H9 (cell line): ENCODE results near the gene MRPL46. TPM values are rescaled to one million over a fixed set of nuclear protein-coding genes. Genes with fewer than 3 reads are reported as not detected.

Experiments used
- DNase-seq: peaks from one replicate; pipeline ENCODE4 v3.0.0-alpha.2; 2017
- H2AFZ ChIP-seq: one replicate; pipeline ENCODE4 v1.6.1; 2013; ENCODE audit warnings: mild to moderate bottlenecking, low read length, control low read depth, moderate library complexity
- H2AK5ac ChIP-seq: 2 replicates; pipeline ENCODE4 v1.6.1; 2013; ENCODE audit warnings: low read length, control low read depth, mixed read lengths; ENCODE audit not compliant: insufficient read length
- H2BK120ac ChIP-seq: one replicate; pipeline ENCODE4 v1.6.1; 2013; ENCODE audit warnings: low read depth, mild to moderate bottlenecking, low read length, control low read depth, inconsistent platforms; ENCODE audit not compliant: poor library complexity, severe bottlenecking
- H2BK12ac ChIP-seq: 2 replicates; pipeline ENCODE4 v1.6.1; 2013; ENCODE audit warnings: low read length, control low read depth, mixed read lengths, low read depth; ENCODE audit not compliant: insufficient read length
- H2BK15ac ChIP-seq: 2 replicates; pipeline ENCODE4 v1.6.1; 2013; ENCODE audit warnings: low read depth, low read length, control low read depth
- H2BK20ac ChIP-seq: one replicate; pipeline ENCODE4 v1.6.1; 2013; ENCODE audit warnings: low read depth, mild to moderate bottlenecking, low read length, control low read depth, inconsistent platforms; ENCODE audit not compliant: poor library complexity, severe bottlenecking
- H2BK5ac ChIP-seq: 2 replicates; pipeline ENCODE4 v1.6.1; 2013; ENCODE audit warnings: low read length, control low read depth, mixed read lengths; ENCODE audit not compliant: insufficient read length
- H3K14ac ChIP-seq: 2 replicates; pipeline ENCODE4 v1.6.1; 2013; ENCODE audit warnings: low read length, control low read depth; ENCODE audit not compliant: insufficient read depth
- H3K18ac ChIP-seq: 2 replicates; pipeline ENCODE4 v1.6.1; 2013; ENCODE audit warnings: low read depth, mild to moderate bottlenecking, mixed read lengths, low read length, control low read depth; ENCODE audit not compliant: insufficient read length
- H3K23ac ChIP-seq: 2 replicates; pipeline ENCODE4 v1.6.1; 2013; ENCODE audit warnings: low read length, control low read depth, mixed read lengths, low read depth; ENCODE audit not compliant: insufficient read length
- H3K23me2 ChIP-seq: 2 replicates; pipeline ENCODE4 v1.6.1; 2013; ENCODE audit warnings: low read depth, mild to moderate bottlenecking, mixed read lengths, low read length, control low read depth; ENCODE audit not compliant: insufficient read length, poor library complexity, severe bottlenecking
- H3K27ac ChIP-seq: 2 replicates; pipeline ENCODE4 v1.5.1; 2013; ENCODE audit warnings: low read length, control low read depth, mixed read lengths, low read depth; ENCODE audit not compliant: insufficient read length
- H3K27me3 ChIP-seq: 2 replicates; pipeline ENCODE4 v1.6.1; 2013; ENCODE audit warnings: low read length, control low read depth, inconsistent platforms; ENCODE audit not compliant: insufficient read depth
- H3K4ac ChIP-seq: 2 replicates; pipeline ENCODE4 v1.6.1; 2013; ENCODE audit warnings: low read depth, mild to moderate bottlenecking, control low read depth, inconsistent platforms, low read length, moderate library complexity
- H3K4me1 ChIP-seq: 2 replicates; pipeline ENCODE4 v1.6.1; 2013; ENCODE audit warnings: low read length, control low read depth, inconsistent platforms; ENCODE audit not compliant: insufficient read depth
- H3K4me2 ChIP-seq: 2 replicates; pipeline ENCODE4 v1.6.1; 2013; ENCODE audit warnings: low read length, control low read depth, mixed read lengths; ENCODE audit not compliant: insufficient read length, insufficient read depth
- H3K56ac ChIP-seq: 2 replicates; pipeline ENCODE4 v1.6.1; 2013; ENCODE audit warnings: low read depth, mild to moderate bottlenecking, mixed read lengths, low read length, control low read depth; ENCODE audit not compliant: insufficient read length
- H3K79me1 ChIP-seq: 2 replicates; pipeline ENCODE4 v1.6.1; 2013; ENCODE audit warnings: low read depth, mild to moderate bottlenecking, moderate library complexity, low read length, control low read depth, inconsistent platforms; ENCODE audit not compliant: insufficient read depth, poor library complexity, severe bottlenecking
- H3K79me2 ChIP-seq: 2 replicates; pipeline ENCODE4 v1.6.1; 2013; ENCODE audit warnings: low read length, control low read depth, inconsistent platforms; ENCODE audit not compliant: insufficient read depth
- H3K9ac ChIP-seq: 2 replicates; pipeline ENCODE4 v1.6.1; 2013; ENCODE audit warnings: low read length, control low read depth, mixed read lengths; ENCODE audit not compliant: insufficient read length; ENCODE audit errors: extremely low read depth
- H3K9me3 ChIP-seq: one replicate; pipeline ENCODE4 v1.6.1; 2013; ENCODE audit warnings: low read depth, low read length, inconsistent platforms; ENCODE audit not compliant: control insufficient read depth
- H3T11ph ChIP-seq: one replicate; pipeline ENCODE4 v1.6.1; 2013; ENCODE audit warnings: mild to moderate bottlenecking, low read length, control low read depth, inconsistent platforms
- H4K20me1 ChIP-seq: one replicate; pipeline ENCODE4 v1.6.1; 2013; ENCODE audit not compliant: control insufficient read depth, insufficient read length, insufficient read depth
- H4K5ac ChIP-seq: 2 replicates; pipeline ENCODE4 v1.6.1; 2013; ENCODE audit warnings: low read depth, mild to moderate bottlenecking, mixed read lengths, low read length, control low read depth; ENCODE audit not compliant: insufficient read length
- H4K8ac ChIP-seq: replicated peaks from 2 replicates; pipeline ENCODE4 v1.6.1; 2013; ENCODE audit warnings: low read length, control low read depth, mixed read lengths, low read depth; ENCODE audit not compliant: insufficient read length
- H4K91ac ChIP-seq: 2 replicates; pipeline ENCODE4 v1.6.1; 2013; ENCODE audit warnings: low read depth, mild to moderate bottlenecking, moderate library complexity, mixed read lengths, low read length, control low read depth; ENCODE audit not compliant: insufficient read length
- H3K27ac Mint-ChIP-seq, 3 experiments: 2 replicates in 2 of 3; 3 replicates in 1 of 3; pipeline ENCODE4 v1.8.0; 2020 to 2021; ENCODE audit warnings: mixed read lengths in 3 of 3, mild to moderate bottlenecking in 1 of 3, moderate library complexity in 1 of 3
- H3K27me3 Mint-ChIP-seq: 2 replicates; pipeline ENCODE4 v1.8.0; 2021; ENCODE audit warnings: low read depth, mild to moderate bottlenecking, moderate library complexity, mixed read lengths
- H3K36me3 Mint-ChIP-seq, 3 experiments: 2 replicates in 2 of 3; 3 replicates in 1 of 3; pipeline ENCODE4 v1.8.0; 2020 to 2021; ENCODE audit warnings: low read depth in 3 of 3, mixed read lengths in 3 of 3; ENCODE audit not compliant: insufficient read depth in 1 of 3
- H3K4me1 Mint-ChIP-seq, 2 experiments: 2 replicates each; pipeline ENCODE4 v1.8.0; 2020; ENCODE audit warnings: mixed read lengths in 2 of 2
- H3K4me3 Mint-ChIP-seq, 2 experiments: 2 replicates in 1 of 2; 3 replicates in 1 of 2; pipeline ENCODE4 v1.8.0; 2020 to 2021; ENCODE audit warnings: mild to moderate bottlenecking in 2 of 2, mixed read lengths in 2 of 2, moderate library complexity in 1 of 2
- H3K9me3 Mint-ChIP-seq, 2 experiments: 2 replicates in 1 of 2; 3 replicates in 1 of 2; pipeline ENCODE4 v1.8.0; 2020; ENCODE audit warnings: mild to moderate bottlenecking in 2 of 2, mixed read lengths in 2 of 2, moderate library complexity in 1 of 2
- CTCF ChIP-seq: fragments of 200-600 bp; sonication (generic); conservative IDR thresholded peaks from 3 replicates; pipeline ENCODE4 v1.8.0; 2021; ENCODE audit warnings: antibody characterized with exemption, mild to moderate bottlenecking
- WGBS: extraction: QIAGEN DNeasy Blood & Tissue Kit; methylation state at CpG from one replicate; pipeline ENCODE4 v1.1.7; 2013; ENCODE audit warnings: missing lambda C conversion rate, low lambda C conversion rate, mixed read lengths; ENCODE audit not compliant: insufficient read length; ENCODE audit errors: extremely low coverage; 5-methylcytosine and 5-hydroxymethylcytosine counted together
- total RNA-seq: library from RNA; stranded (reverse); gene quantifications from 2 replicates; pipeline ENCODE4 v1.2.1, GENCODE V29; 2021

The MRPL46 gene
- total RNA-seq, 1 experiment from 2014 or later, result 29.3 TPM

GRCh38 chr15:88509321-88509720 is 42.1 kb upstream of the MRPL46 start:
- Histone ChIP-seq H3K4ac (no peak overlapping the region), H2BK15ac (no peak overlapping the region), H4K8ac (no peak overlapping the region), H3K79me2 (no peaks in the 10 kb centered on the region), H2AFZ (no peak overlapping the region), H3K4me1 (peaks cover 3% of the 10 kb centered on the region; the same call in 1 of the 2 replicates), H4K5ac (no peak overlapping the region), H2BK120ac (no peak overlapping the region), H3K18ac (no peak overlapping the region), H2AK5ac (no peak overlapping the region), H3K9ac (no peak overlapping the region), H3K79me1 (no peaks in the 10 kb centered on the region), H3K4me2 (no peak overlapping the region), H3K9me3 (no peaks in the 10 kb centered on the region), H3K27me3 (no peaks in the 10 kb centered on the region), H3K23ac (no peak overlapping the region), H3K27ac (no peak overlapping the region), H4K20me1 (no peaks in the 10 kb centered on the region), H3K56ac (no peak overlapping the region), H4K91ac (no peak overlapping the region), H3K14ac (no peak overlapping the region), H3K23me2 (no peaks in the 10 kb centered on the region), H2BK20ac (no peak overlapping the region), H3T11ph (no peak overlapping the region), H2BK12ac (no peak overlapping the region), H2BK5ac (no peak overlapping the region)
- TF ChIP-seq CTCF, result no peak
- Mint-ChIP-seq H3K36me3 (peaks cover 7 to 27% (median 23%) of the 10 kb centered on the region in 3 experiments; a peak in 5 of 7 replicates), H3K4me1 (peaks cover 9 to 12% of the 10 kb centered on the region in 2 experiments), H3K27ac (no peak overlapping the region; a peak in 1 of 7 replicates), H3K4me3 (no peak overlapping the region), H3K9me3 (no peaks in the 10 kb centered on the region), H3K27me3 (peaks cover 3% of the 10 kb centered on the region; the same call in 1 of the 2 replicates)
- no CpG with 5 or more reads among the region's 4 CpGs for WGBS
- DNase-seq, result no peak
